ENCODE measurements around the gene AQP12B. TPM values are rescaled to one million over a fixed set of nuclear protein-coding genes. Genes with fewer than 3 reads are reported as not detected.
"Not testable (repeated sequence)": the region's sequence is repeated elsewhere in the genome, so short reads cannot be mapped to it uniquely, and the experiment has no call there.

Gene AQP12B
- total RNA-seq, 3 donors from 2014 or later = not detected

- Histone ChIP-seq H3K36me3 (no peaks in the 10 kb centered on the region), H3K27ac (no peak overlapping the region), H3K4me1 (no peaks in the 10 kb centered on the region), H3K4me3 (no peak overlapping the region), H3K9me3 (no peaks in the 10 kb centered on the region), H3K27me3 (peaks cover 0 to 4% of the 10 kb centered on the region in 2 donors)
- TF ChIP-seq POLR2A (IDR thresholded peaks at IDR 0.05) (no peak), CTCF (IDR thresholded peaks at IDR 0.05) (no peak), POLR2AphosphoS5 (IDR thresholded peaks at IDR 0.05) (no peak)
- DNase-seq (ENCODE audit: low spot score in 2 of 2) = no peak
- intact Hi-C loops (cut with DNase I; ENCODE audit: low total_unique reads) = no loop called here
These were observed 5.3 kb upstream of the AQP12B start for GRCh38 chr2:240687741-240688552.

- no peak for TF ChIP-seq POLR2A (IDR thresholded peaks at IDR 0.05)
- Histone ChIP-seq H3K4me3 (no peak overlapping the region), H3K9me3 (no peaks in the 10 kb centered on the region), H3K4me1 (no peaks in the 10 kb centered on the region), H3K27me3 (peaks cover 0 to 4% of the 10 kb centered on the region in 2 donors), H3K27ac (no peak overlapping the region), H3K36me3 (no peaks in the 10 kb centered on the region)
- DNase-seq (ENCODE audit: low spot score in 2 of 2) = no peak
- intact Hi-C loops (cut with DNase I; ENCODE audit: low total_unique reads) = no loop called here
These were observed 4.5 kb upstream of the AQP12B start for GRCh38 chr2:240687045-240687740.

GRCh38 chr2:240686460-240686859, 3.8 kb upstream of the AQP12B start:
- Histone ChIP-seq H3K4me1 (no peaks in the 10 kb centered on the region), H3K4me3 (no peak overlapping the region), H3K36me3 (no peaks in the 10 kb centered on the region), H3K27me3 (peaks cover 0 to 4% of the 10 kb centered on the region in 2 donors), H3K9me3 (no peaks in the 10 kb centered on the region), H3K27ac (no peak overlapping the region)
- TF ChIP-seq CTCF (IDR thresholded peaks at IDR 0.05) = no peak
- TF ChIP-seq POLR2A (IDR thresholded peaks at IDR 0.05) = no peak
- no peak for TF ChIP-seq POLR2AphosphoS5 (IDR thresholded peaks at IDR 0.05)
- intact Hi-C loops (cut with DNase I; ENCODE audit: low total_unique reads) = no loop called here
- DNase-seq (ENCODE audit: low spot score in 2 of 2) = no peak

- Histone ChIP-seq H3K27me3 (peaks cover 0 to 4% of the 10 kb centered on the region in 2 donors), H3K4me1 (no peaks in the 10 kb centered on the region), H3K4me3 (no peak overlapping the region), H3K36me3 (no peaks in the 10 kb centered on the region), H3K27ac (no peak overlapping the region), H3K9me3 (no peaks in the 10 kb centered on the region)
- intact Hi-C loops (cut with DNase I; ENCODE audit: low total_unique reads) = no loop called here
- TF ChIP-seq POLR2A (IDR thresholded peaks at IDR 0.05) (no peak), CTCF (IDR thresholded peaks at IDR 0.05) (no peak), POLR2AphosphoS5 (IDR thresholded peaks at IDR 0.05) (no peak)
- no peak for DNase-seq (ENCODE audit: low spot score in 2 of 2)
These were observed 3.2 kb upstream of the AQP12B start for GRCh38 chr2:240685771-240686371.

- H3K4me3 ChIP-seq; H3K36me3 ChIP-seq; H3K27ac ChIP-seq; H3K27me3 ChIP-seq; DNase-seq (ENCODE audit: low spot score in 2 of 2); H3K4me1 ChIP-seq; H3K9me3 ChIP-seq; intact Hi-C loops (cut with DNase I; ENCODE audit: low total_unique reads): not testable (repeated sequence)
These were observed 1.5 kb upstream of the AQP12B start for GRCh38 chr2:240683980-240684728.

GRCh38 chr2:240683329-240683979, 769 bp upstream of the AQP12B start:
- H3K9me3 ChIP-seq; H3K4me3 ChIP-seq; H3K36me3 ChIP-seq; H3K27me3 ChIP-seq; H3K4me1 ChIP-seq; H3K27ac ChIP-seq; DNase-seq (ENCODE audit: low spot score in 2 of 2); intact Hi-C loops (cut with DNase I; ENCODE audit: low total_unique reads): not testable (repeated sequence)

- H3K4me1 ChIP-seq; H3K9me3 ChIP-seq; H3K4me3 ChIP-seq; H3K27me3 ChIP-seq; DNase-seq (ENCODE audit: low spot score in 2 of 2); H3K27ac ChIP-seq; H3K36me3 ChIP-seq; intact Hi-C loops (cut with DNase I; ENCODE audit: low total_unique reads): not testable (repeated sequence)
These were observed 2.5 kb downstream of the AQP12B start for GRCh38 chr2:240680185-240680584.

GRCh38 chr2:240678909-240679308, 3.8 kb downstream of the AQP12B start:
- H3K4me1 ChIP-seq; H3K27me3 ChIP-seq; H3K9me3 ChIP-seq; intact Hi-C loops (cut with DNase I; ENCODE audit: low total_unique reads); H3K36me3 ChIP-seq; H3K4me3 ChIP-seq; H3K27ac ChIP-seq; DNase-seq (ENCODE audit: low spot score in 2 of 2): not testable (repeated sequence)

- intact Hi-C loops (cut with DNase I; ENCODE audit: low total_unique reads); H3K27ac ChIP-seq: not testable (repeated sequence)
These were observed 4.6 kb downstream of the AQP12B start for GRCh38 chr2:240678043-240678442.

More at GRCh38 chr2:240678043-240678442, 4.6 kb downstream of the AQP12B start:
- not testable (repeated sequence) for H3K4me1 ChIP-seq; DNase-seq (ENCODE audit: low spot score in 2 of 2); H3K27me3 ChIP-seq; H3K9me3 ChIP-seq; H3K4me3 ChIP-seq; H3K36me3 ChIP-seq
